HepG2 (cell line): ENCODE measurements around the gene RRAS. TPM values are rescaled to one million over a fixed set of nuclear protein-coding genes. Genes with fewer than 3 reads are reported as not detected.

Experiments
- AKAP8 ChIP-seq: sonication (generic); formaldehyde crosslinking; IDR thresholded peaks from 2 replicates; pipeline ENCODE4 v1.5.1; 2020; ENCODE audit warnings: mild to moderate bottlenecking, missing genetic modification reagents
- BORCS8-MEF2B ChIP-seq: sonication (generic); formaldehyde crosslinking; IDR thresholded peaks from 2 replicates; pipeline ENCODE4 v1.8.0; 2022; ENCODE audit warnings: mild to moderate bottlenecking, missing genetic modification reagents
- FOXA3 ChIP-seq: IDR thresholded peaks from 2 replicates; pipeline ENCODE4 v1.6.1; 2016; ENCODE audit warnings: missing genetic modification reagents, missing compliant biosample characterization
- HNF4A ChIP-seq: sonication (generic); formaldehyde crosslinking; IDR thresholded peaks from 2 replicates; pipeline ENCODE4 v1.4.0; 2020; ENCODE audit warnings: missing genetic modification reagents
- HNRNPUL1 ChIP-seq: fragments of 200-400 bp; formaldehyde crosslinking; IDR thresholded peaks from 2 replicates; pipeline ENCODE4 v1.6.1; 2017; ENCODE audit warnings: low read depth, mild to moderate bottlenecking, low read length, moderate library complexity
- ISL2 ChIP-seq: sonication (generic); formaldehyde crosslinking; IDR thresholded peaks from 2 replicates; pipeline ENCODE4 v1.5.0; 2020; ENCODE audit warnings: missing genetic modification reagents
- KMT2B ChIP-seq: IDR thresholded peaks from 2 replicates; pipeline ENCODE4 v1.6.1; 2016; ENCODE audit warnings: missing genetic modification reagents, missing compliant biosample characterization
- MATR3 ChIP-seq: sonication (generic); formaldehyde crosslinking; IDR thresholded peaks from 2 replicates; pipeline ENCODE4 v1.4.0; 2020; ENCODE audit warnings: missing genetic modification reagents
- RFXANK ChIP-seq: IDR thresholded peaks from 2 replicates; pipeline ENCODE4 v1.6.1; 2016
- SP1 ChIP-seq, 2 experiments: fragments of 450-650 bp in 1 of 2; sonication (generic) in 1 of 2; formaldehyde crosslinking in 1 of 2; IDR thresholded peaks; 2 replicates each; pipeline versions ENCODE4 v1.4.0 to v1.6.1; 2016 to 2020; ENCODE audit warnings: missing genetic modification reagents in 1 of 2
- TCF7 ChIP-seq: sonication (generic); IDR thresholded peaks from 2 replicates; pipeline ENCODE4 v1.6.1; 2016; ENCODE audit warnings: antibody characterized with exemption, low read depth
- TOPORS ChIP-seq: sonication (generic); formaldehyde crosslinking; IDR thresholded peaks from 2 replicates; pipeline ENCODE4 v1.8.0; 2023; ENCODE audit warnings: mild to moderate bottlenecking, missing genetic modification reagents
- XBP1 ChIP-seq: sonication (generic); formaldehyde crosslinking; IDR thresholded peaks from 2 replicates; pipeline ENCODE4 v1.5.0; 2020; ENCODE audit warnings: missing genetic modification reagents
- ZNF510 ChIP-seq: sonication (generic); formaldehyde crosslinking; IDR thresholded peaks from 2 replicates; pipeline ENCODE4 v1.4.0; 2020; ENCODE audit warnings: low read depth, mild to moderate bottlenecking, missing genetic modification reagents
- ZNF562 ChIP-seq: sonication (generic); formaldehyde crosslinking; IDR thresholded peaks from 2 replicates; pipeline ENCODE4 v1.8.0; 2022; ENCODE audit warnings: missing genetic modification reagents, borderline replicate concordance
- ZNF672 ChIP-seq: sonication (generic); formaldehyde crosslinking; IDR thresholded peaks from 2 replicates; pipeline ENCODE4 v1.8.1; 2022; ENCODE audit warnings: missing genetic modification reagents
- ZNF737 ChIP-seq: sonication (generic); formaldehyde crosslinking; IDR thresholded peaks from 2 replicates; pipeline ENCODE4 v1.5.0; 2020; ENCODE audit warnings: missing genetic modification reagents, mild to moderate bottlenecking, borderline replicate concordance
- polyA plus RNA-seq, 8 experiments: library from polyadenylated mRNA; depleted of rRNA in 3 of 8; stranded (reverse) in 7 of 8; unstranded in 1 of 8; fragments of >200 nt; fragmentation: Illumina TruSeq in 4 of 8; extraction: Trizol in 4 of 8; gene quantifications; 2 replicates each; pipeline versions ENCODE4 v1.2.1 to v1.2.3, GENCODE V29; 2011 to 2016; ENCODE audit warnings: low read depth in 4 of 8, missing spikeins in 1 of 8, mixed read lengths in 1 of 8; ENCODE audit not compliant: insufficient read depth in 1 of 8
- total RNA-seq, 5 experiments: library from RNA; depleted of rRNA; stranded (reverse); fragments of >200 nt; fragmentation: Illumina TruSeq; extraction: Trizol; gene quantifications; 2 replicates each; pipeline ENCODE4 v1.2.3, GENCODE V29; 2016; ENCODE audit warnings: low read depth in 1 of 5
- TF ChIP-seq, protein P1 (sequence below): sonication (generic); formaldehyde crosslinking; conservative IDR thresholded peaks from 2 replicates; pipeline ENCODE4 v1.8.0; 2022; ENCODE audit warnings: missing genetic modification reagents
- TF ChIP-seq, protein P2 (sequence below): sonication (generic); formaldehyde crosslinking; IDR thresholded peaks from 2 replicates; pipeline ENCODE4 v1.4.0; 2020; ENCODE audit warnings: mild to moderate bottlenecking, low read depth, missing genetic modification reagents
- TF ChIP-seq, protein P3 (sequence below): sonication (generic); formaldehyde crosslinking; IDR thresholded peaks from 2 replicates; pipeline ENCODE4 v1.9.0; 2021; ENCODE audit warnings: missing genetic modification reagents, borderline replicate concordance
- TF ChIP-seq, protein P4 (sequence below): sonication (generic); formaldehyde crosslinking; IDR thresholded peaks from 2 replicates; pipeline ENCODE4 v1.5.0; 2020; ENCODE audit warnings: missing genetic modification reagents
- TF ChIP-seq, protein P5 (sequence below): sonication (generic); formaldehyde crosslinking; IDR thresholded peaks from 2 replicates; pipeline ENCODE4 v1.4.0; 2020; ENCODE audit warnings: missing genetic modification reagents, borderline replicate concordance

Gene RRAS
- total and polyA plus RNA-seq, 2 of the 13 experiments (the other 11 are each of a cell fraction or from before 2014, with no cell fraction given): 1.5 to 12.0 TPM

DNA sequence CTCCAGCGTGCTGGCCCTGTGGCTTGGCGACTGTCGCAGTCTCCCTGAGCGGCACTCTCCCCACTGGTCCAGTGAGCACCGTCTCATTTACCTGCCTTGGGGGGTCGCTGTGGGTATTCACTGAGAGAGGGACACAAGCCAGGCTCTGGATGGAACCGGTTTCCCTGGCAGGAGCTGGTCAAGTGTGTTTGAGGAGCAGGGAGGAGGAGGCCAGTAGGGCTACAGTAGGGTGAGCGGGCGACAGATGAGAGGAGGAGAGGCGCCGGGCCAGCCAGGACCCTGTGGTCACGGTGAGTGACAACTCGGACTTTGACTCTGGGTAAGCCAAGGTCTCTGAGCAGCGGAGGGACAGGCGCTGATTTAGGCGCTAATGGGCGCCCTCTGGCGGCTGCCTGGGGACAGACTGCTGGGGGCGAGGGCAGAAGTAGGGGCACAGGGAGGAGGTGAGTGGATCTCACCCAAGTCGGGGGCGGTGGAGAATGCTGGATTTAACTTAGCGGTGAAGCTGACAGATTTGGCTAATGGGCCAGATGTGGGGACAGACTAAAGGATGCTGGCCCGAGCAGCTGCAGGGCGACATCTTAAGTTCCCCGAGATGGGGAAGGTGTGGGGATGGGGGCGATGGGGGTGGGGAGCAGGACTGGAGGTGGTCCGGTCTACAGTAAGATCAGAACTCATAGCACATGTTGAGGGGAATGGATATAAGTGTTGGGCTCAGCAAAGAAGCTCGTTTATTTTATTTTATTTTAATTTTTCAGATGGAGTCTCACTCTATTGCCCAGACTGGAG, 32.4 kb upstream of the RRAS start (continued):
- TF ChIP-seq HNF4A (CRISPR knock-in tag) (peak; percentile 94), TOPORS (no peak), SP1 (IDR thresholded peaks at IDR 0.05) (no peak), SP1 (CRISPR knock-in tag; IDR thresholded peaks at IDR 0.05) (peak; percentile 41), ISL2 (CRISPR knock-in tag) (peak; percentile 61), ZNF737 (CRISPR knock-in tag) (no peak), TCF7 (no peak), HNRNPUL1 (no peak), FOXA3 (0 out of 2 replicates have a peak, but pooled peaks have one; percentile 25), ZNF562 (CRISPR knock-in tag) (no peak), ZNF672 (CRISPR knock-in tag) (0 out of 2 replicates have a peak, but pooled peaks have one; percentile 80), ZNF510 (no peak), BORCS8-MEF2B (CRISPR knock-in tag) (peak; percentile 48; the same call in 1 of the 2 replicates), AKAP8 (CRISPR knock-in tag) (no peak), XBP1 (CRISPR knock-in tag) (no peak), RFXANK (CRISPR knock-in tag) (no peak), KMT2B (peak; percentile 67; the same call in 1 of the 2 replicates), MATR3 (CRISPR knock-in tag) (no peak)
- TF ChIP-seq, protein P1, sequence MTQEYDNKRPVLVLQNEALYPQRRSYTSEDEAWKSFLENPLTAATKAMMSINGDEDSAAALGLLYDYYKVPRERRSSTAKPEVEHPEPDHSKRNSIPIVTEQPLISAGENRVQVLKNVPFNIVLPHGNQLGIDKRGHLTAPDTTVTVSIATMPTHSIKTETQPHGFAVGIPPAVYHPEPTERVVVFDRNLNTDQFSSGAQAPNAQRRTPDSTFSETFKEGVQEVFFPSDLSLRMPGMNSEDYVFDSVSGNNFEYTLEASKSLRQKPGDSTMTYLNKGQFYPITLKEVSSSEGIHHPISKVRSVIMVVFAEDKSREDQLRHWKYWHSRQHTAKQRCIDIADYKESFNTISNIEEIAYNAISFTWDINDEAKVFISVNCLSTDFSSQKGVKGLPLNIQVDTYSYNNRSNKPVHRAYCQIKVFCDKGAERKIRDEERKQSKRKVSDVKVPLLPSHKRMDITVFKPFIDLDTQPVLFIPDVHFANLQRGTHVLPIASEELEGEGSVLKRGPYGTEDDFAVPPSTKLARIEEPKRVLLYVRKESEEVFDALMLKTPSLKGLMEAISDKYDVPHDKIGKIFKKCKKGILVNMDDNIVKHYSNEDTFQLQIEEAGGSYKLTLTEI (CRISPR knock-in tag): no peak
- TF ChIP-seq, protein P2, sequence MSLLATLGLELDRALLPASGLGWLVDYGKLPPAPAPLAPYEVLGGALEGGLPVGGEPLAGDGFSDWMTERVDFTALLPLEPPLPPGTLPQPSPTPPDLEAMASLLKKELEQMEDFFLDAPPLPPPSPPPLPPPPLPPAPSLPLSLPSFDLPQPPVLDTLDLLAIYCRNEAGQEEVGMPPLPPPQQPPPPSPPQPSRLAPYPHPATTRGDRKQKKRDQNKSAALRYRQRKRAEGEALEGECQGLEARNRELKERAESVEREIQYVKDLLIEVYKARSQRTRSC (CRISPR knock-in tag): no peak
- TF ChIP-seq, protein P3, sequence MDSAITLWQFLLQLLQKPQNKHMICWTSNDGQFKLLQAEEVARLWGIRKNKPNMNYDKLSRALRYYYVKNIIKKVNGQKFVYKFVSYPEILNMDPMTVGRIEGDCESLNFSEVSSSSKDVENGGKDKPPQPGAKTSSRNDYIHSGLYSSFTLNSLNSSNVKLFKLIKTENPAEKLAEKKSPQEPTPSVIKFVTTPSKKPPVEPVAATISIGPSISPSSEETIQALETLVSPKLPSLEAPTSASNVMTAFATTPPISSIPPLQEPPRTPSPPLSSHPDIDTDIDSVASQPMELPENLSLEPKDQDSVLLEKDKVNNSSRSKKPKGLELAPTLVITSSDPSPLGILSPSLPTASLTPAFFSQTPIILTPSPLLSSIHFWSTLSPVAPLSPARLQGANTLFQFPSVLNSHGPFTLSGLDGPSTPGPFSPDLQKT (CRISPR knock-in tag): no peak
- TF ChIP-seq, protein P4, sequence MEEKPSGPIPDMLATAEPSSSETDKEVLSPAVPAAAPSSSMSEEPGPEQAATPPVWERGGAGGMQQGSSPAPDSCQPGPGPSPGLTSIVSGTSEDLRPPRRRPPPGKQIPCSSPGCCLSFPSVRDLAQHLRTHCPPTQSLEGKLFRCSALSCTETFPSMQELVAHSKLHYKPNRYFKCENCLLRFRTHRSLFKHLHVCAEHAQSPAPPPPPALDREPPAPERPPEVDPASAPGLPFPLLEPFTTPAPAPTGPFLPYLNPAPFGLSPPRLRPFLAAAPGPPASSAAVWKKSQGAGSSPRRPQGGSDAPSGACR (CRISPR knock-in tag): 0 out of 2 replicates have a peak, but pooled peaks have one; percentile 51
- TF ChIP-seq, protein P5, sequence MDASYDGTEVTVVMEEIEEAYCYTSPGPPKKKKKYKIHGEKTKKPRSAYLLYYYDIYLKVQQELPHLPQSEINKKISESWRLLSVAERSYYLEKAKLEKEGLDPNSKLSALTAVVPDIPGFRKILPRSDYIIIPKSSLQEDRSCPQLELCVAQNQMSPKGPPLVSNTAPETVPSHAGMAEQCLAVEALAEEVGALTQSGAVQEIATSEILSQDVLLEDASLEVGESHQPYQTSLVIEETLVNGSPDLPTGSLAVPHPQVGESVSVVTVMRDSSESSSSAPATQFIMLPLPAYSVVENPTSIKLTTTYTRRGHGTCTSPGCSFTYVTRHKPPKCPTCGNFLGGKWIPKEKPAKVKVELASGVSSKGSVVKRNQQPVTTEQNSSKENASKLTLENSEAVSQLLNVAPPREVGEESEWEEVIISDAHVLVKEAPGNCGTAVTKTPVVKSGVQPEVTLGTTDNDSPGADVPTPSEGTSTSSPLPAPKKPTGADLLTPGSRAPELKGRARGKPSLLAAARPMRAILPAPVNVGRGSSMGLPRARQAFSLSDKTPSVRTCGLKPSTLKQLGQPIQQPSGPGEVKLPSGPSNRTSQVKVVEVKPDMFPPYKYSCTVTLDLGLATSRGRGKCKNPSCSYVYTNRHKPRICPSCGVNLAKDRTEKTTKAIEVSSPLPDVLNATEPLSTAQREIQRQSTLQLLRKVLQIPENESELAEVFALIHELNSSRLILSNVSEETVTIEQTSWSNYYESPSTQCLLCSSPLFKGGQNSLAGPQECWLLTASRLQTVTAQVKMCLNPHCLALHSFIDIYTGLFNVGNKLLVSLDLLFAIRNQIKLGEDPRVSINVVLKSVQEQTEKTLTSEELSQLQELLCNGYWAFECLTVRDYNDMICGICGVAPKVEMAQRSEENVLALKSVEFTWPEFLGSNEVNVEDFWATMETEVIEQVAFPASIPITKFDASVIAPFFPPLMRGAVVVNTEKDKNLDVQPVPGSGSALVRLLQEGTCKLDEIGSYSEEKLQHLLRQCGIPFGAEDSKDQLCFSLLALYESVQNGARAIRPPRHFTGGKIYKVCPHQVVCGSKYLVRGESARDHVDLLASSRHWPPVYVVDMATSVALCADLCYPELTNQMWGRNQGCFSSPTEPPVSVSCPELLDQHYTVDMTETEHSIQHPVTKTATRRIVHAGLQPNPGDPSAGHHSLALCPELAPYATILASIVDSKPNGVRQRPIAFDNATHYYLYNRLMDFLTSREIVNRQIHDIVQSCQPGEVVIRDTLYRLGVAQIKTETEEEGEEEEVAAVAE (CRISPR knock-in tag): 0 out of 2 replicates have a peak, but pooled peaks have one; percentile 17
